Retina (tissue), 1 donor: ENCODE results near the gene GRP.
A peak's percentile ranks its signal among the peaks of the same experiment; 100 is the strongest.

Experiments used
- DNase-seq: peaks from one replicate; pipeline ENCODE4 v3.0.0-alpha.2; 2016

GRP gene

DNA sequence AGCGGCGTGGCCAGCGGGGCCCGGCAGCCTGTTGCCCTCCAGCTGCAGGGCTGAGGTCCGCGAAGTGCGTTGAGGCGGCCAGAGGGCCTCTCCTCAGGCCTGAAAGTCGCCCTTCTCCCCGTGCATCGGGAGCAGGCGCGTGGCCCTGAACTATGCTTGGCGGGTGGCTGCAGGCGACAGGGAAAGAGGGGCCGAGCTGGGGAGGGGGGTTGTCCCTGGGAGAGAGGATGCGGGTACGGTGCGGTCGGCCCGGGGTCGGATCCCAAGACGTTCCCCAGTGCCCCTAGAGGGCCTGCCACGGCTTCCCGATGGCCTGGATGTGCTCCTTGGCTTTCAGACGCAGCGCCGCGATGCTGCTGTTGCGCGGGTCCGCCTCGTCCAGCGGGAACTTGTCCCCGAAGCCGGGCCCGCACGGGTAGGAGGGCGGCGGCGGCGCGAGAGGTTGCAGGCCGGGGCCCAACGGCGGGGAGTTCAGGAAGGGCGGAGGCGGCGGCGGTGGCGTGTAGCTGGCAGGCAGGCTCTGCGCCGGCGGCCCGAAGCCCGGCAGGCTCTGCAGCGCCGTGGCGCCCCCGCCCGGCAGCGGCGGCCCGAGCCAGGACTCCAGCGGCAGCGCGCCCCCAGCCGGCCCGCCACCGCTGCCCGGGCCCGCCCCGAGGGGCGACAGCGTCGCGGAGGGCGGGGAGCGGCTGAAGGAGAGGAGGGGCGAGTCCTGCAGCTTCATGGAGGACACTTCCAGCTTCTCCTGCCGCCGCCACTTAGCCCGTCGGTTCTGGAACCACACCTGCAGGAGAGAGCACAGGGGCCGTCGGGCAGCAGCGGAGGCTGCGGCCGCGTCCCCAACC lies 49.0 kb downstream of the GRP start:
- peak; percentile 79 for DNase-seq

DNA sequence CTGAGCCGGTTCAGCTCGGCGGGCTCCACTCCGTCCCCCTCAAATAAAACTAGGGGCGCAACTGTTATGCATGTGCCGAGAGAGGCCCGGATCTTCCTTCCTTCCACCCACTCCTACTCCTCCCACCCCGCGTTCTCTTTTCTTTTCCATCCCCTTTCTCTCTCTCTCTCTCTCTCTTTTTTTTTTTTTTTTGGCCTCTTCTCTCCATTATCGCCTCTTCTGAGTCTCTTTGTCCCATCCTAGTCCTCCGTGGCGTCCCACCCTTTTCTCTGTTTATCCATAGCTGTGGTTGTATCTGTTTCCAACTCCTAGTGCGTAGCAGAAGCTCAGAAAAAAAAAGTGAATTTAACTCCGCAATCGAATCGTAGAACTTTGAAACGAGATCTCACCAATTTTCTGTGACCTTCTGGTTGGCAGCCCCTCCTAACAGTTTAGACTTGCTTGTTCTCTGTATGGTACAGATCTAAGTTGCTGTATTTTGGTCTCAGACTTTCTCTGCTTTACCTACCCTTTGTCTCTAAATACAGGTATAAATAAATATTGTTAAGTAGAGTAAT lies 49.7 kb downstream of the GRP start:
- DNase-seq: peak; percentile 80

DNA sequence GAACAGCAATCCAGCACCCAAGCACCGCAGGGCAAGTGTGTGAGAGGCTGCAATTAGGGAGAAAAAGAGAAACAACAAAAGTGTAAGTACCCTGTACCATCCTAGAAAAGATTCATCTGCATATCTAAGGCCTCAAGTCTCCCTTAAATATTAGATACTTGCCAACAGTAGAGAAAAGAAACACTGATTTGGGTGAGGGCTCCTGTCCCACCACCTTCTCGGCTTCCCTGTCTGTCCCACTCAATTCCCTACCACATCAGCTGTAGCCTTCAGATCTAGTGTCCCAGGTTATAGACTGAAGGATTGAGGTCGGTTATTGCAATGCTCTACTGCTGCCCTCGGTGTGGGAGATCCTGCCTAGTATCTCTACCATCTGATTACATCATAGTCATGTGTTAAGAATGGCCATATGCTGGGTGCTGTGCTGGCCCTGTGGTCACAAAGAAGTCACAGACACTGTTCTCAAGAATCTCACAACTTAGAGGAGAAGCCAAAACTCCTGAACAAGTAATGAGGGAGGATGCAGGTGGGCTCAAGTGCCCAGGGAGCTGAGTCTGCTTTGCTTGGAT lies 50.8 kb downstream of the GRP start:
- peak; percentile 66 for DNase-seq

DNA sequence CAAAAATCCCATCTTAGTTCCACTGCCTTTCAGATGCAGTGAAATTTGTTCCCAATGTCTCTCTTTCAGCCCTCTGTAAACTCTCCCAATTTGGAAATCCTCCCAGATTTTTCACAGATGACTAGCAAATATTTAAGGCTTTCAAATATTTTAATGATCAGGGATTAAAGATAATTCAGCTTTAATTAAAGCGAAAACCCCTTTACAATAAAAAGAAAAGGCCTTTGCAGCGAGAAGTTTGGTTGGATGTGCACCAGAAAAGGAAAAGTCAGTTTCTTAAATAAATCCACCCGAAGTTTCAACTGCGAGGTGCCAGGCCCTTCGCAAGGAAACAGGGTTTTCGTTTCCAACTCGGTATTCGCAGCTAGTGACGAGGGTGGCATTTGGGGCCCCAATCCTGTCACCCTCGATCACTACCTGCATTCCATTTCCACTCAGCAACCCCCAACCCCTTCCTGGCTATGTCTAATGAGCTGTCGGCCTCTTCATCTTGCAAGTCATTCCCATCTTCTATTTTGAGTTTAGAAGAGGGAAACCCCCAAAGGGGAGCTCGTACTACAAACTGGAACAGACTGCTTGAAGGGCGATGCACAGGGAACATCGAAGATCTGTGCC lies 51.8 kb downstream of the GRP start:
- no peak for DNase-seq

DNA sequence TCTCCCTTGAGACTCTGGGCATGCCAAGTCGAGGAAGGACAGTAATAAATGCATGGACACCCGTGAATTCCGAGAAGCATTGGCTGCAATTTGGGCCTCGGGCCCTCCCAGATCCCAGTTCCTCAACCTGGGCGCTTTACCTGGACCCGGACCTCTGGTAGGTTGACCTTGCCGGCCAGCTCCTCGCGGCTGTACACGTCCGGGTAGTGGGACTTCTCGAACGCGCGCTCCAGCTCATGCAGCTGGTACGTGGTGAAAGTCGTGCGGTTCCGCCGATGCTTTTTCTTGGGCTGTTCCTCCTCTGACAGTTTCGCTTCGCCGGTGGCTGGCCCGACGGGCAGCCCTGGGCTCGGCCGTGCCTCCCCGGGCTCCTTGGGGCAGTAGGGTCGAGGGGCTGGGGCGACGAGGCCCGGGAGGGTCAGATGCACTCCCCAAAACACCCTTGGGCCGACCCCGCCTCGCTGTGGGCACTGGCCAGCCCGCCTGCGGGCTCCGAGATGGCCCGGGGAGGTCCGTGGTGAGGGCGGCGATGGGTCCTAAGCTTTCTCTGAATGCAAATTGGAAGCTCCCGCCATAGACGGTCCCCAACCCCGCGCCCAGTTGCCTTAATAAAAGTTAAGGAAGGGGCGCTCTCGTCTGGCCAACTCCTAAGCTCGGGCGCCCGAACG lies 52.4 kb downstream of the GRP start:
- DNase-seq: peak; percentile 77

DNA sequence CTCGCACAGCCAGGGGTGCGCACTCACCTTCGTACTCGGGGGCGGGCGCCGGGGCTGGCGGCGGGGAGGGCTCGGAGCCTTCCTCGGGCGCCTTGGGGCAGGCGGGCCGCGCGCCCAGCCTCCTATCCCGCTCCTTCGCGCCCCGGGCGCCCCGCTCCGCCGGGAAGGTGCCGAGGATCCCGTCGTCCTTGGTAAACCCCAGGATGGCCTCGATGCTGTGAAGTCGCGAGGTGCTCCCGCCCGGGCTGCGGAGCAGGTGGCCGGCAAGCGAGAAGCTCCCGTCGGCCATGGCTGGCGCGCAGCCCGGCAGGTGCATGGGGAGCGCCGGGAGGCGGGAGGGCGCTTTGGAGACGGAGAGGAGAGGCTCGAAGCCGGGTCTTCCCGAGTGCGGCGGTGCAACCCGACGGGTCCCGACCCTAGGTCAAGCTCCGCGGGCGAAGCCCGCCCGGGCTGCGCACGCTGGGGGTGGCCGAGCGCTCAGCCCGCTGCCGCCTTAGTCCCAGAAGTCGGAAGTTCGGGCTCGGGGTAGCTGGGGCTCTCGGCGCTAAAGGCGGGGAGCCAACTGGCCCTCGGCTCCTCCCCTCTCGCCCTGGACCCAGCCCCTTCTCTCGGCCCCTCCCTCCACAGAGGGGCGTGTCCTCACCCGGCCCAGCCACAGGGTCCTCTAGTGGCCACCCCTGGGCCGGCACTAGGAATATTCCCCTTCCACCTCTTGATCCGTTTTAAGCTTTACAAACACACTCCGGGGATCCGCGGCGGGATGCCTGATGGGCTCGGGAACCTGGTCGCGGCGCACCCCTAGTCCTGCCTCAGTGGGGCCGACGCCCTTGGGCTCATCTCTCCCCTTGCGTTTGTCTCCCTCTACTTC lies 53.2 kb downstream of the GRP start, which contains the start of gene RAX:
Gene RAX, minus strand, starts transcription at position 564 of the 868 bp plus-strand sequence. Its CDS starts 248 bp downstream, at position 316.
- peak; percentile 98 for DNase-seq

DNA sequence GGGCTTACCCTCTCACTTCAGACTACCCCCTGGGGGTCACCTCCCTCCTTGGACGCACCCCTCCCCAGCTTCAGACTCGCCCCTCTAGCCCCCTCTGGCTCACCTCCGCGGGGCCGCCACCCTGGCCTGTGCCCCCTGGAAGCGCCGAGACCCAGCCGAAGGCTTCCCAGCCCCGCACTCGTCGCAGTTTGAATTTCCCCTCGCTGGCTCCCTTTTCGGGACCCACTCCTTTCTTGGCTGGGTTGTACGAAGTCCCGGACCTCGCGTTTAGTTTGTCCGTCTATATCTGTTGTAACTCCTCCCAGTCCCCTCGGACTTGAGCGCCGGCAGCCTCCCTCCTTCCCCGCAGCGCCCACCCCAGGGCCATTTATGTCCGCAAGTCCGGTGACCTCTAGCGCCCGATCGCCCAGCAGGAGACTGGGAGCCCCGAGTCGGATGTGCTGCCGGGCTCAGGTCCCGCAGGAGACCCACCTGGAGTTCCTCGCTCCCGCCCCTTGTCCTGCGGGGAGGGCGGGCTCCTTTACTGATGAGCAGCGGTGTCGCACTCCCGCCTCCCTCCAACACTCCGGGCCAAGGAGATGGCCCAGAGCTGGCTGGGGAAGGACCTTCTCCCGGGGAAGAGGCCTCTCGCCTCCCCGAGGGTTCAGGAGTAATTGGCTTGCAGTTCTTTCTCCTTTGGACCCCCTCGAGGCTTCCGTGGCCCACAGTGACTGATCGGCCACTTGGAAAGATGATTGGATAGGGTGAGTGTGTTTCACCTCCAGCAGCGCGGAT lies 54.0 kb downstream of the GRP start:
- peak; percentile 88 for DNase-seq

DNA sequence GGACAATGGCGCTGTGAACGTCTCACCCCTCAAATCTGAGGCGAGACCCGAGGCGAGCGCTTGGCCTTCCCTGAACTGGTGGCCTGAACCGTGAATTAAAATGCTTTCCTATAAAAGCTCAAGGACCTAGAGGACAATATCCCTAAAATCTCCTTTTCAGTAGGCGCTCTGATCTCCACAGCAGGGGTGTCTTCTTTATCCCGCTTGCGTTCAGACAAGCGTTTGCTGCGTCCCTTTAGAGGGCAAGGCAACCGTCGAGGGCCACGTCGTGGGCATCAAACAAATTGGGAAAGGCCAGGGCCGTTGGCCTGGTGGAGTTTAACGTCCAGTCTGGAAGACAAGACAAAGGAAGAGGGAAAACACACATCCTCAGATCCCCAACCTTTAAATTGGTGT lies 54.6 kb downstream of the GRP start:
- DNase-seq: no peak

DNA sequence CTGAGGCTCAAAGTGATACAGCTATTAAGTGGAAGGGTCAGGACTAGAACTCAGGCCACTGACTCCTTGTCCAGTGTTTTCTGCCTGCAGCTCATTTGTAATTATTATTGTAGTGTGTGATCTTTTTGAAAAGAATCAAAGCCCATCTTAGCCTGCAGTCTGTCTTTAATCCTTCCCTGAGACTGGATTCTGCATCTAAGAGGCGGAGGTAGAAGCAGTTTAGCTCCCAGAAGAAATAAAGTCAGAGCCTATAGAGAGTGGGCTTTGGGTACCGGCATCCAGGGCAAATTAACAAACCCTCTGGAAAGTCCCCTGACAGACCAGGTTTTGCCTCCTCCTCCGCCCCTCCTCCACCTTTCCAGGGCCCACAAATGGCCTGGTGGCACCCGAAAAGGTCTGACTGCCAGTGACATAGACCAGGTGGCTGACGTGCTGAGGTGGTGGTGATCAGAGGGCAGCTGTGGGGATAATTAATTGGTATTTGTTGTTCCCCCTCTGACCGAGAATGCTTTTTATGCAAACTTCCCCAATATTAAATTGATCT lies 55.5 kb downstream of the GRP start:
- no peak for DNase-seq

DNA sequence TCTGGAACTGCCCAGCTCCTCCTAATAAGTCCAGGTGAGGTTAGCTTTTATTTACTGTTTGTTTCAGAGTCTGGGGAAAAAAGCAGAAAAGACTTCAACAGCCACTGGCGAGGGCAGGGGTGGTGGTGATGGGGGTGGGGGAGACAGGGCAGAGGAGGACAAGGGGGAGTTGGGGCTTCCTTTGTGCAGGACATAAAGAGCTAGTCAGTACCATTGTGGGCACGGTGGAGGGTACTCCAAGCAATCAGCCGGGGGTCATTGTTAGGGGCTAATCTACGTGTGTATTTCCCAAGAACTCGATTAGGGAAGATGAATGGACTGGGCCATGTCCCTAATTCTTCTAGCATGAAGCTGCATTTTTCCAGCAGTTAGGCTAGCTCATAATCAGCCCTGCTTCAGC lies 56.1 kb downstream of the GRP start:
- DNase-seq: peak; percentile 64

DNA sequence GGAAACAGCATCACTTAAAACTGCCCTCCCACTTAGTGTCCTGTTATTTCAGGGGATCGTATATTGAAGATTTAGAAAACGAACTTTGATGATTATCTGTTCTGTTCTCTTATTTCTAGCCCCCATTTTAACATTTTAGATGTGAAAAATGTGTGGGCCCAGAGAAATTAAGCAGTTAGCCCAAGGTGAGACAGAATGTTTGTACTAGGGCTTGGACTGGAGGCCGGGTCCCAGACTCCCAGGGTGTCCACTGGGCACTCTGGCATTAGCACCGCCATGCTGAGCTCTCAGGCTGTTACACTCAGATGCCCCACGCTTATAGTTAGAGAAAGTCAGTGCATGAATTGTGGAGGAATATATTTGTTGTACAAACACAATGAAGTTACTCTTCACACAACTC lies 58.8 kb downstream of the GRP start:
- DNase-seq: no peak

DNA sequence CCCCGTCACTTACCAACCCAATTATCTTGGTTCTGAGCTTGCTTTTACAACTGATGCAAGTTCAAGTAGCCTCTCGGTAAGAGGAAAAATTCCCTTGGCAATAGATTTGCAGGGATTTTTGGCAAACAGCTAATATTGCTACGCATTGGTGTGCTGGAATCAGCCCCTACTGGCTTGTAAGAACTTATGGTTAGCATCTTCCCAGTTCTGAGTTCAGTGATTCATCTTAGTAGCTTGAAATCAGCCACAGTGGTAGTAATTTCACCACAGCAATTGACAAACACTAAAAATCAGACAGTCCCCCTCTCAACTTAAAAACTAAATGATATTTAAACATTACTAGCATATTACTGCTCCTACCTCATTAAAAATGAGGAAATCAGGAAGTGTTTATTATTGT lies 59.2 kb downstream of the GRP start:
- DNase-seq: no peak

DNA sequence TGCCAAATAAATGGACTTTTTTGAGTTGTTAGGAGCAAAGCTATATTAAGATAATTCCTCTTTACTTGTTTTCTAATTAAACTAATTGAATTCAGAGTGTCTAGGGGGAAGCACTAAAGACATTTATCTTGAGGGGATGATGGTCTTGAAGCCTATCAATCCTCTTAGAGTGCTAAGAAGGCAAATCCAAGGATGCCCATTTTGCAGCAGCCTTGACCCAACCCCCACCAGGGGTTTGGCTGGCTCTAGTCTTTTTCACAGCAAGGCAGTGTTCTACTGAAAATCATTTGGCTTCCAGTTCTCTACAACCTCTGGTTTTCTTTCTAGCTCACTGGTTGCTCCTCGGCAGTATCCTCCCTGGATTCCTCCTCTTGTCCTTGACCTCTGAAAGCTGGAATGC lies 59.8 kb downstream of the GRP start:
- no peak for DNase-seq
